KG1 (cell line): ENCODE results near the gene FER1L5.

Experiments
- DNase-seq: peaks from one replicate; lab custom pipeline; 2025; lab: John Stamatoyannopoulos, UW

The FER1L5 gene

GRCh38 chr2:96642564-96643360 lies at the start of gene FER1L5:
FER1L5 (plus strand) TSS chr2:96642764; CDS start chr2:96642837, 73 bp downstream.
- no peak for DNase-seq

- DNase-seq: no peak
Observed at GRCh38 chr2:96594282-96594681, 48.3 kb upstream of the FER1L5 start.

GRCh38 chr2:96594691-96595152 lies 47.8 kb upstream of the FER1L5 start:
- DNase-seq: no peak

GRCh38 chr2:96596596-96596995 lies 46.0 kb upstream of the FER1L5 start:
- no peak for DNase-seq

GRCh38 chr2:96599941-96600340 lies 42.6 kb upstream of the FER1L5 start:
- DNase-seq: no peak

GRCh38 chr2:96601382-96602292 lies 40.9 kb upstream of the FER1L5 start:
- DNase-seq: no peak

GRCh38 chr2:96602330-96602823 lies 40.2 kb upstream of the FER1L5 start:
- no peak for DNase-seq

GRCh38 chr2:96604104-96604503 lies 38.5 kb upstream of the FER1L5 start:
- no peak for DNase-seq

- no peak for DNase-seq
Observed at GRCh38 chr2:96608469-96609455, 33.8 kb upstream of the FER1L5 start.

GRCh38 chr2:96616128-96616527 lies 26.4 kb upstream of the FER1L5 start:
- DNase-seq: no peak

GRCh38 chr2:96616535-96616934 lies 26.0 kb upstream of the FER1L5 start:
- no peak for DNase-seq

GRCh38 chr2:96617012-96617411 lies 25.6 kb upstream of the FER1L5 start:
- no peak for DNase-seq

GRCh38 chr2:96618596-96619283 lies 23.8 kb upstream of the FER1L5 start:
- DNase-seq: no peak

- no peak for DNase-seq
Observed at GRCh38 chr2:96622544-96622943, 20.0 kb upstream of the FER1L5 start.

- no peak for DNase-seq
Observed at GRCh38 chr2:96623116-96623515, 19.4 kb upstream of the FER1L5 start.

GRCh38 chr2:96625571-96626552 lies 16.7 kb upstream of the FER1L5 start:
- DNase-seq: no peak

- no peak for DNase-seq
Observed at GRCh38 chr2:96626553-96626942, 16.0 kb upstream of the FER1L5 start.

- no peak for DNase-seq
Observed at GRCh38 chr2:96631804-96632435, 10.6 kb upstream of the FER1L5 start.

GRCh38 chr2:96633641-96634040 lies 8.9 kb upstream of the FER1L5 start:
- no peak for DNase-seq
